Ovary (tissue), 9 donors: ENCODE data around the gene SERINC5. TPM values are rescaled to one million over a fixed set of nuclear protein-coding genes. Genes with fewer than 3 reads are reported as not detected.

Experiments
- DNase-seq, 5 donors: peaks; one replicate each; pipeline ENCODE4 v3.0.0-alpha.2; 2019 to 2020
- H3K27ac ChIP-seq, 2 donors: fragments of 200-600 bp; one replicate each; pipeline versions ENCODE4 v1.5.1 to v1.8.0; 2019 to 2022
- H3K27me3 ChIP-seq: fragments of 200-600 bp; one replicate; pipeline ENCODE4 v1.8.0; 2022
- H3K36me3 ChIP-seq: fragments of 200-600 bp; sonication (generic); one replicate; pipeline ENCODE4 v1.5.1; 2019
- H3K4me1 ChIP-seq: one replicate; pipeline ENCODE4 v1.8.1; 2013; ENCODE audit warnings: mild to moderate bottlenecking, moderate library complexity; ENCODE audit not compliant: insufficient read depth
- H3K4me3 ChIP-seq: fragments of 200-600 bp; sonication (generic); one replicate; pipeline ENCODE4 v1.5.1; 2017
- H3K9me3 ChIP-seq, 2 donors: fragments of 200-600 bp in 1 of 2; sonication (generic) in 1 of 2; one replicate each; pipeline versions ENCODE4 v1.5.1 to v1.8.1; 2013 to 2019; ENCODE audit warnings: mild to moderate bottlenecking in 1 of 2, moderate library complexity in 1 of 2
- EP300 ChIP-seq: sonication (generic); formaldehyde crosslinking; IDR thresholded peaks from one replicate; pipeline ENCODE4 v1.6.1; 2017; ENCODE audit warnings: antibody characterized with exemption
- POLR2A ChIP-seq: fragments of 450-650 bp; IDR thresholded peaks from one replicate; pipeline ENCODE4 v1.6.1; 2017; ENCODE audit warnings: antibody characterized with exemption, mild to moderate bottlenecking, moderate library complexity
- WGBS, 3 donors: extraction: QIAGEN DNeasy Blood & Tissue Kit in 1 of 3; methylation state at CpG; one replicate each; pipeline versions ENCODE4 v1.1.5 to v1.1.7; 2013 to 2017; 5-methylcytosine and 5-hydroxymethylcytosine counted together
- intact Hi-C, 4 donors: fragments of 100-400 bp; cut with DNase I; formaldehyde crosslinking; loops; one replicate each; pipeline versions ENCODE4 v1.11.0 to v1.15.1; 2022 to 2023
- polyA plus RNA-seq, 2 donors: library from polyadenylated mRNA; stranded (reverse); fragments of 200-250 nt in 1 of 2; fragments of 350-450 nt in 1 of 2; fragmentation: Illumina TruSeq in 1 of 2; extraction: RNeasy Lipid Tissue Mini Kit (QIAGEN cat#74804) in 1 of 2; gene quantifications; one replicate each; pipeline ENCODE4 v1.2.3, GENCODE V29; 2013 to 2014
- total RNA-seq, 7 donors: library from RNA; depleted of rRNA in 2 of 7; stranded (reverse); fragments of >200 nt in 2 of 7; fragmentation: NEBNext Ultra II Directional in 3 of 7; extraction: Animal tissue kit (Norgen Biotek cat#: 25700) in 3 of 7; gene quantifications; one replicate each; pipeline versions ENCODE4 v1.1.0 to v1.2.4, GENCODE V29; 2016 to 2023
- TF ChIP-seq, protein P1 (sequence below), 3 donors: fragments of 450-650 bp in 2 of 3; fragments of 200-600 bp in 1 of 3; IDR thresholded peaks; one replicate each; pipeline versions ENCODE4 v1.5.1 to v1.8.0; 2016 to 2022; ENCODE audit warnings: antibody characterized with exemption in 3 of 3, mild to moderate bottlenecking in 1 of 3
- donor health status: DM: no; HTN: no; CAD: no; lungs with moderate emphysema.
- donor health status: DM: no; HTN: no; CAD: no.
- donor health status: Bipolar disorder and iron deficiency.
- donor health status: DM: yes; HTN: yes; CAD: no.
- donor health status: DM: no; HTN: no; CAD: no.
- donor health status: DM: yes; HTN: yes; CAD: no.

Gene SERINC5
- total and polyA plus RNA-seq, 9 donors = 12.7 to 88.7 (median 44.5) TPM

- DNase-seq = no peak
- Histone ChIP-seq H3K36me3 (no peaks in the 10 kb centered on the region), H3K4me3 (no peak overlapping the region), H3K9me3 (no peaks in the 10 kb centered on the region), H3K27ac (no peak overlapping the region), H3K27me3 (no peaks in the 10 kb centered on the region), H3K4me1 (no peaks in the 10 kb centered on the region)
- WGBS, 3 donors = 93 to 96% (median 96%) methylated on average over 8 of the region's 8 CpGs
- intact Hi-C loops = no loop called here
- no peak for TF ChIP-seq EP300
- TF ChIP-seq, protein P1, sequence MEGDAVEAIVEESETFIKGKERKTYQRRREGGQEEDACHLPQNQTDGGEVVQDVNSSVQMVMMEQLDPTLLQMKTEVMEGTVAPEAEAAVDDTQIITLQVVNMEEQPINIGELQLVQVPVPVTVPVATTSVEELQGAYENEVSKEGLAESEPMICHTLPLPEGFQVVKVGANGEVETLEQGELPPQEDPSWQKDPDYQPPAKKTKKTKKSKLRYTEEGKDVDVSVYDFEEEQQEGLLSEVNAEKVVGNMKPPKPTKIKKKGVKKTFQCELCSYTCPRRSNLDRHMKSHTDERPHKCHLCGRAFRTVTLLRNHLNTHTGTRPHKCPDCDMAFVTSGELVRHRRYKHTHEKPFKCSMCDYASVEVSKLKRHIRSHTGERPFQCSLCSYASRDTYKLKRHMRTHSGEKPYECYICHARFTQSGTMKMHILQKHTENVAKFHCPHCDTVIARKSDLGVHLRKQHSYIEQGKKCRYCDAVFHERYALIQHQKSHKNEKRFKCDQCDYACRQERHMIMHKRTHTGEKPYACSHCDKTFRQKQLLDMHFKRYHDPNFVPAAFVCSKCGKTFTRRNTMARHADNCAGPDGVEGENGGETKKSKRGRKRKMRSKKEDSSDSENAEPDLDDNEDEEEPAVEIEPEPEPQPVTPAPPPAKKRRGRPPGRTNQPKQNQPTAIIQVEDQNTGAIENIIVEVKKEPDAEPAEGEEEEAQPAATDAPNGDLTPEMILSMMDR (IDR thresholded peaks at IDR 0.05) = no peak
- TF ChIP-seq POLR2A = no peak
These were observed 43.8 kb upstream of the SERINC5 start for GRCh38 chr5:80299601-80300000.

GRCh38 chr5:80296121-80296520 is 40.3 kb upstream of the SERINC5 start:
- Histone ChIP-seq H3K27me3 (no peaks in the 10 kb centered on the region), H3K4me1 (no peaks in the 10 kb centered on the region), H3K36me3 (no peaks in the 10 kb centered on the region), H3K4me3 (no peak overlapping the region), H3K27ac (no peak overlapping the region), H3K9me3 (no peaks in the 10 kb centered on the region)
- intact Hi-C loops = no loop called here
- no peak for TF ChIP-seq POLR2A
- TF ChIP-seq EP300 = no peak
- TF ChIP-seq, protein P1 (IDR thresholded peaks at IDR 0.05) = no peak
- 28 to 38% (median 36%) methylated on average over 6 of the region's 6 CpGs for WGBS, 3 donors
- no peak for DNase-seq

DNA sequence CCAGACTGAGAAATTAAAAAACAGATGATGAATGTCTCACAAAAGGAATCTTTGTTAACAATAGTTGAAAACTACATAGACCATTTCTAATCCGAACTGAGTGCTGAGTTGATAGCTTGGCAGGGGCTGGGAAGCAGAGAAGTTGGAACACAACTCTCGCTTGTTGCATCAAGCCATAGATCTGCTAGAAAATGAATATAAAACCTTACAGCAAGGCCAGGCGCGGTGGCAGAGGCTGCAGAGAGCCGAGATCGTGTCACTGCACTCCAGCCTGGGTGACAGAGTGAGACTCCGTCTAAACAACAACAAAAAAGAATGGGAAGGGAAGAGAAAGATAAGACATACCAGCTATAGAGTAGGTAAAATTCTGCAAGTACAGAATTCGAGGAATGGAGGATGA is 35.9 kb upstream of the SERINC5 start:
- Histone ChIP-seq H3K27ac (no peak overlapping the region), H3K9me3 (no peaks in the 10 kb centered on the region), H3K4me3 (no peak overlapping the region), H3K4me1 (no peaks in the 10 kb centered on the region), H3K27me3 (no peaks in the 10 kb centered on the region), H3K36me3 (no peaks in the 10 kb centered on the region)
- DNase-seq = no peak
- WGBS, 3 donors = 87 to 89% (median 89%) methylated on average over 8 of the region's 8 CpGs
- TF ChIP-seq EP300 = no peak
- TF ChIP-seq POLR2A = no peak
- TF ChIP-seq, protein P1 (IDR thresholded peaks at IDR 0.05) = no peak
- intact Hi-C loops = no loop called here

DNA sequence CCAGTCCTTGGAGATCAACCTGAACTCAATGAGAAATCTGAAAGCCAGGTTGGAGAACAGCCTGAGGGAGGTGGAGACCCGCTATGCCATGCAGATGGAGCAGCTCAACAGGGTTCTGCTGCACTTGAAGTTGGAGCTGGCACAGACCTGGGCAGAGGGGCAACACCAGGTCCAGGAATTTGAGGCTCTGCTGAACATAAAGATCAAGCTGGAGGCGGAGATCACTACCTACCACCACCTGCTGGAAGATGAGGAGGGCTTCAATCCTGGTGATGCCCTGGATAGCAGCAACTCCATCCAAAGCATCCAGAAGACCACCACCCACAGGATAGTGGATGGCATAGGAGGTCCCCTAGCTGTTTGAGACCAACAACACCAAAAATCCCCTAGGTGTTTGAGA is 33.5 kb upstream of the SERINC5 start:
- Histone ChIP-seq H3K9me3 (no peaks in the 10 kb centered on the region), H3K36me3 (no peaks in the 10 kb centered on the region), H3K27me3 (no peaks in the 10 kb centered on the region), H3K4me1 (no peaks in the 10 kb centered on the region), H3K27ac (no peak overlapping the region), H3K4me3 (no peak overlapping the region)
- no peak for DNase-seq
- WGBS, 3 donors = 95 to 100% (median 97%) methylated on average over 2 of the region's 2 CpGs
- intact Hi-C loops = no loop called here
- no peak for TF ChIP-seq POLR2A

- Histone ChIP-seq H3K4me3 (no peak overlapping the region), H3K36me3 (no peaks in the 10 kb centered on the region), H3K27me3 (no peaks in the 10 kb centered on the region), H3K4me1 (no peaks in the 10 kb centered on the region), H3K27ac (no peak overlapping the region), H3K9me3 (no peaks in the 10 kb centered on the region)
- TF ChIP-seq POLR2A (no peak), EP300 (no peak)
- TF ChIP-seq, protein P1 (IDR thresholded peaks at IDR 0.05) = no peak
- 71 to 87% (median 79%) methylated on average over 2 of the region's 2 CpGs for WGBS, 3 donors
- no peak for DNase-seq
- intact Hi-C loops = no loop called here
These were observed 32.3 kb upstream of the SERINC5 start for GRCh38 chr5:80288177-80288576.
